CD8-positive, alpha-beta memory T cell (primary cell): ENCODE measurements around the gene GMDS. TPM values are rescaled to one million over a fixed set of nuclear protein-coding genes. Genes with fewer than 3 reads are reported as not detected.

Experiments
- CTCF ChIA-PET: fragments of 350-600 bp; sonication (Branson Sonifier 250); formaldehyde crosslinking; loops from one replicate; lab custom pipeline; 2021; ENCODE audit warnings: antibody characterized with exemption; lab: Charles Lee
- POLR2A ChIA-PET: fragments of 350-600 bp; sonication (Branson Sonifier 250); formaldehyde crosslinking; loops from one replicate; lab custom pipeline; 2021; ENCODE audit warnings: antibody characterized with exemption; lab: Charles Lee
- DNase-seq, 5 donors: peaks; one replicate each; pipeline versions ENCODE4 v3.0.0 to v3.0.0-alpha.2; 2020 to 2022; ENCODE audit warnings: mixed read lengths in 1 of 5
- H3K27ac ChIP-seq: one replicate; pipeline ENCODE4 v1.7.0; 2013; ENCODE audit warnings: low read depth, mild to moderate bottlenecking, low read length, moderate library complexity
- H3K27me3 ChIP-seq: 2 replicates; pipeline ENCODE4 v1.7.0; 2013; ENCODE audit warnings: low read length, mild to moderate bottlenecking; ENCODE audit not compliant: insufficient read depth, poor library complexity, severe bottlenecking
- H3K36me3 ChIP-seq: 2 replicates; pipeline ENCODE4 v1.7.0; 2013; ENCODE audit warnings: mild to moderate bottlenecking, low read length, moderate library complexity; ENCODE audit not compliant: insufficient read depth
- H3K4me1 ChIP-seq: 2 replicates; pipeline ENCODE4 v1.7.0; 2013; ENCODE audit warnings: mild to moderate bottlenecking, low read length, moderate library complexity; ENCODE audit not compliant: insufficient read depth
- H3K4me3 ChIP-seq: 2 replicates; pipeline ENCODE4 v1.7.0; 2013; ENCODE audit warnings: mild to moderate bottlenecking, low read length
- H3K9me3 ChIP-seq: 2 replicates; pipeline ENCODE4 v1.7.0; 2013; ENCODE audit warnings: mild to moderate bottlenecking, low read length
- H3K27ac Mint-ChIP-seq, 8 donors: one replicate each; pipeline ENCODE4 v1.8.0; 2020 to 2021; ENCODE audit warnings: mixed read lengths in 8 of 8, mild to moderate bottlenecking in 6 of 8, inconsistent platforms in 3 of 8, moderate library complexity in 3 of 8
- H3K27me3 Mint-ChIP-seq, 2 donors: one replicate each; pipeline ENCODE4 v1.8.0; 2020 to 2021; ENCODE audit warnings: mixed read lengths in 2 of 2, mild to moderate bottlenecking in 1 of 2, moderate library complexity in 1 of 2
- H3K36me3 Mint-ChIP-seq, 3 donors: one replicate each; pipeline ENCODE4 v1.8.0; 2020 to 2021; ENCODE audit warnings: mixed read lengths in 3 of 3, inconsistent platforms in 1 of 3, mild to moderate bottlenecking in 1 of 3
- H3K4me1 Mint-ChIP-seq, 3 donors: one replicate each; pipeline ENCODE4 v1.8.0; 2020 to 2021; ENCODE audit warnings: mixed read lengths in 3 of 3, inconsistent platforms in 1 of 3, mild to moderate bottlenecking in 1 of 3
- H3K4me3 Mint-ChIP-seq, 7 donors: one replicate each; pipeline ENCODE4 v1.8.0; 2020 to 2021; ENCODE audit warnings: mixed read lengths in 7 of 7, mild to moderate bottlenecking in 6 of 7, moderate library complexity in 4 of 7, inconsistent platforms in 2 of 7
- H3K9me3 Mint-ChIP-seq, 5 donors: one replicate each; pipeline ENCODE4 v1.8.0; 2020 to 2022; ENCODE audit warnings: mixed read lengths in 5 of 5, mild to moderate bottlenecking in 3 of 5, moderate library complexity in 2 of 5, inconsistent platforms in 1 of 5
- polyA plus RNA-seq: library from polyadenylated mRNA; unstranded; fragments of 300-500 nt; fragmentation: Illumina TruSeq; gene quantifications from one replicate; pipeline ENCODE4 v1.2.3, GENCODE V29; 2021
- total RNA-seq, 2 experiments: library from RNA; stranded (reverse); gene quantifications; one replicate each; pipeline ENCODE4 v1.2.3, GENCODE V29; 2021

The GMDS gene
- total and polyA plus RNA-seq, 3 experiments from 2014 or later = 16.4 to 33.4 (median 28.6) TPM

- no peaks in the 10 kb centered on the region for H3K36me3 ChIP-seq
- H3K36me3 Mint-ChIP-seq = peaks cover 0 to 26% (median 0%) of the 10 kb centered on the region in 3 donors
- H3K4me1 ChIP-seq = peaks cover 11% of the 10 kb centered on the region
- H3K9me3 Mint-ChIP-seq = peaks cover 0 to 7% (median 2%) of the 10 kb centered on the region in 5 donors
- ChIA-PET CTCF (no interaction called here), POLR2A (no interaction called here)
- peaks cover 3 to 15% (median 4%) of the 10 kb centered on the region in 3 donors for H3K4me1 Mint-ChIP-seq
- no peak overlapping the region for H3K4me3 ChIP-seq
- H3K27me3 ChIP-seq = no peaks in the 10 kb centered on the region
- DNase-seq = no peak
- H3K4me3 Mint-ChIP-seq = no peak overlapping the region
- H3K27ac Mint-ChIP-seq = no peak overlapping the region
- no peaks in the 10 kb centered on the region for H3K9me3 ChIP-seq
- H3K27ac ChIP-seq = no peak overlapping the region
- H3K27me3 Mint-ChIP-seq = no peaks in the 10 kb centered on the region
These were observed 223.7 kb downstream of the GMDS start for GRCh38 chr6:2021713-2022125.

GRCh38 chr6:2020909-2021308 is 224.5 kb downstream of the GMDS start:
- no peaks in the 10 kb centered on the region for H3K9me3 ChIP-seq
- H3K27ac ChIP-seq = no peak overlapping the region
- Mint-ChIP-seq H3K9me3 (peaks cover 0 to 7% (median 3%) of the 10 kb centered on the region in 5 donors), H3K27ac (no peak overlapping the region), H3K36me3 (peaks cover 0 to 27% (median 2%) of the 10 kb centered on the region in 3 donors), H3K4me3 (no peak overlapping the region), H3K4me1 (peaks cover 3 to 15% (median 4%) of the 10 kb centered on the region in 3 donors), H3K27me3 (no peaks in the 10 kb centered on the region)
- H3K4me1 ChIP-seq = peaks cover 11% of the 10 kb centered on the region
- H3K4me3 ChIP-seq = no peak overlapping the region
- ChIA-PET CTCF (no interaction called here), POLR2A (no interaction called here)
- no peaks in the 10 kb centered on the region for H3K27me3 ChIP-seq
- DNase-seq = no peak
- H3K36me3 ChIP-seq = no peaks in the 10 kb centered on the region

- H3K4me3 ChIP-seq = no peak overlapping the region
- H3K36me3 Mint-ChIP-seq = peaks cover 2 to 45% (median 3%) of the 10 kb centered on the region in 3 donors
- peaks cover 3 to 10% (median 4%) of the 10 kb centered on the region in 3 donors for H3K4me1 Mint-ChIP-seq
- no peaks in the 10 kb centered on the region for H3K27me3 Mint-ChIP-seq
- peaks cover 13 to 23% (median 16%) of the 10 kb centered on the region in 5 donors for H3K9me3 Mint-ChIP-seq
- peaks cover 7% of the 10 kb centered on the region for H3K4me1 ChIP-seq
- no peaks in the 10 kb centered on the region for H3K9me3 ChIP-seq
- ChIA-PET POLR2A (no interaction called here), CTCF (no interaction called here)
- no peak overlapping the region for H3K27ac Mint-ChIP-seq
- H3K27ac ChIP-seq = no peak overlapping the region
- no peak for DNase-seq
- no peaks in the 10 kb centered on the region for H3K27me3 ChIP-seq
- no peak overlapping the region for H3K4me3 Mint-ChIP-seq
- H3K36me3 ChIP-seq = no peaks in the 10 kb centered on the region
These were observed 226.4 kb downstream of the GMDS start for GRCh38 chr6:2019051-2019450.

- CTCF ChIA-PET = no interaction called here
- no peak overlapping the region for H3K27ac ChIP-seq
- H3K4me1 ChIP-seq = no peaks in the 10 kb centered on the region
- DNase-seq = no peak
- no peak overlapping the region for H3K4me3 ChIP-seq
- no peak overlapping the region for H3K27ac Mint-ChIP-seq
- H3K36me3 Mint-ChIP-seq = peaks cover 5 to 66% (median 12%) of the 10 kb centered on the region in 3 donors
- no peaks in the 10 kb centered on the region for H3K27me3 ChIP-seq
- no peaks in the 10 kb centered on the region for H3K9me3 ChIP-seq
- POLR2A ChIA-PET = no interaction called here
- H3K27me3 Mint-ChIP-seq = no peaks in the 10 kb centered on the region
- H3K9me3 Mint-ChIP-seq = peaks cover 16 to 40% (median 26%) of the 10 kb centered on the region in 5 donors
- H3K4me3 Mint-ChIP-seq = no peak overlapping the region
- H3K36me3 ChIP-seq = no peaks in the 10 kb centered on the region
- H3K4me1 Mint-ChIP-seq = no peaks in the 10 kb centered on the region
These were observed 229.4 kb downstream of the GMDS start for GRCh38 chr6:2016040-2016439.

GRCh38 chr6:2008383-2008976 is 236.9 kb downstream of the GMDS start:
- Histone ChIP-seq H3K27me3 (no peaks in the 10 kb centered on the region), H3K4me1 (no peaks in the 10 kb centered on the region), H3K4me3 (no peak overlapping the region), H3K9me3 (no peaks in the 10 kb centered on the region), H3K27ac (no peak overlapping the region), H3K36me3 (no peaks in the 10 kb centered on the region)
- Mint-ChIP-seq H3K9me3 (peaks cover 4 to 27% (median 16%) of the 10 kb centered on the region in 5 donors), H3K36me3 (peaks cover 12 to 67% (median 16%) of the 10 kb centered on the region in 3 donors), H3K4me1 (no peaks in the 10 kb centered on the region), H3K27me3 (no peaks in the 10 kb centered on the region), H3K4me3 (no peak overlapping the region), H3K27ac (no peak overlapping the region)
- ChIA-PET CTCF (no interaction called here), POLR2A (no interaction called here)
- DNase-seq = no peak

GRCh38 chr6:2007165-2007564 is 238.2 kb downstream of the GMDS start:
- Histone ChIP-seq H3K27me3 (no peaks in the 10 kb centered on the region), H3K9me3 (no peaks in the 10 kb centered on the region), H3K27ac (no peak overlapping the region), H3K4me3 (no peak overlapping the region), H3K4me1 (no peaks in the 10 kb centered on the region), H3K36me3 (no peaks in the 10 kb centered on the region)
- Mint-ChIP-seq H3K4me1 (no peaks in the 10 kb centered on the region), H3K27ac (no peak overlapping the region), H3K36me3 (peaks cover 10 to 64% (median 11%) of the 10 kb centered on the region in 3 donors), H3K9me3 (peaks cover 4 to 25% (median 9%) of the 10 kb centered on the region in 5 donors), H3K4me3 (no peak overlapping the region), H3K27me3 (no peaks in the 10 kb centered on the region)
- POLR2A ChIA-PET = no interaction called here
- CTCF ChIA-PET = no interaction called here
- DNase-seq = no peak

- Histone ChIP-seq H3K9me3 (no peaks in the 10 kb centered on the region), H3K4me3 (no peak overlapping the region), H3K36me3 (no peaks in the 10 kb centered on the region), H3K27me3 (no peaks in the 10 kb centered on the region), H3K4me1 (no peaks in the 10 kb centered on the region), H3K27ac (no peak overlapping the region)
- Mint-ChIP-seq H3K36me3 (peaks cover 4 to 57% (median 8%) of the 10 kb centered on the region in 3 donors), H3K27ac (no peak overlapping the region), H3K4me1 (no peaks in the 10 kb centered on the region), H3K4me3 (no peak overlapping the region), H3K9me3 (peaks cover 0 to 18% (median 4%) of the 10 kb centered on the region in 5 donors), H3K27me3 (no peaks in the 10 kb centered on the region)
- ChIA-PET POLR2A (no interaction called here), CTCF (no interaction called here)
- no peak for DNase-seq
These were observed 240.5 kb downstream of the GMDS start for GRCh38 chr6:2004888-2005287.

GRCh38 chr6:2000962-2001361 is 244.4 kb downstream of the GMDS start:
- no peaks in the 10 kb centered on the region for H3K27me3 Mint-ChIP-seq
- Histone ChIP-seq H3K4me1 (no peaks in the 10 kb centered on the region), H3K27me3 (no peaks in the 10 kb centered on the region), H3K9me3 (no peaks in the 10 kb centered on the region), H3K4me3 (no peak overlapping the region), H3K36me3 (no peaks in the 10 kb centered on the region), H3K27ac (no peak overlapping the region)
- no peak overlapping the region for H3K4me3 Mint-ChIP-seq
- H3K4me1 Mint-ChIP-seq = no peaks in the 10 kb centered on the region
- H3K27ac Mint-ChIP-seq = no peak overlapping the region
- POLR2A ChIA-PET = no interaction called here
- CTCF ChIA-PET = no interaction called here
- peaks cover 0 to 8% (median 0%) of the 10 kb centered on the region in 5 donors for H3K9me3 Mint-ChIP-seq
- peaks cover 0 to 53% (median 5%) of the 10 kb centered on the region in 3 donors for H3K36me3 Mint-ChIP-seq
- DNase-seq = no peak
